ENCODE results near the gene SOD3.

Gene SOD3

GRCh38 chr4:24781999-24782745 is 13.2 kb upstream of the SOD3 start (continued):
- TF ChIP-seq PRDM4 (tag by site-specific recombination; IDR thresholded peaks at IDR 0.05), result 0 out of 2 replicates have a peak, but pooled peaks have one; percentile 12
- TF ChIP-seq WT1 (tag by site-specific recombination; IDR thresholded peaks at IDR 0.05), result 0 out of 2 replicates have a peak, but pooled peaks have one; percentile 24
- no peak for TF ChIP-seq ZNF561 (tag by site-specific recombination; IDR thresholded peaks at IDR 0.05; ENCODE audit: borderline replicate concordance)

- ChIA-PET CTCF (interaction anchor here (1.1 kb wide), 1 partner anchor 9 kb away, joined by 3 read pairs; no protein-coding TSS in a partner anchor), POLR2A (no interaction called here)
- H3K4me1 ChIP-seq (ENCODE audit: control insufficient read depth, insufficient read depth, low read length), result no peaks in the 10 kb centered on the region
- H3K36me3 ChIP-seq (ENCODE audit: control insufficient read depth in 2 of 2, insufficient read depth in 1 of 2, low read length in 2 of 2), result no peaks in the 10 kb centered on the region
- no peaks in the 10 kb centered on the region for H3K9me3 ChIP-seq (ENCODE audit: control insufficient read depth, insufficient read depth, low read depth, low read length)
- no peak for TF ChIP-seq ELK4 (IDR thresholded peaks at IDR 0.05; ENCODE audit: borderline replicate concordance, low read depth, low read length)
- peak; percentile 88 for TF ChIP-seq ZSCAN4 (tag by site-specific recombination; IDR thresholded peaks at IDR 0.05)
- H3K4me3 ChIP-seq (ENCODE audit: low read depth, low read length), result no peak overlapping the region
- H3K27ac ChIP-seq (ENCODE audit: extremely low read depth, low read depth, low read length), result no peak overlapping the region
These were observed 11.9 kb upstream of the SOD3 start for GRCh38 chr4:24783506-24783905.

- H3K27ac ChIP-seq (ENCODE audit: extremely low read depth, low read depth, low read length), result no peak overlapping the region
- POLR2A ChIA-PET, result no interaction called here
- no peak for TF ChIP-seq ZNF747 (tag by site-specific recombination; IDR thresholded peaks at IDR 0.05)
- no peak for TF ChIP-seq ZFP37 (tag by site-specific recombination; IDR thresholded peaks at IDR 0.05)
- TF ChIP-seq ZNF585B (tag by site-specific recombination; IDR thresholded peaks at IDR 0.05), result no peak
- no peak for TF ChIP-seq ZNF362 (tag by site-specific recombination; IDR thresholded peaks at IDR 0.05)
- no peak for TF ChIP-seq ZSCAN16 (tag by site-specific recombination; IDR thresholded peaks at IDR 0.05)
- no peak for TF ChIP-seq ZNF423 (tag by site-specific recombination; IDR thresholded peaks at IDR 0.05)
- TF ChIP-seq ZNF558 (tag by site-specific recombination; IDR thresholded peaks at IDR 0.05), result no peak
- TF ChIP-seq ZNF658 (tag by site-specific recombination; IDR thresholded peaks at IDR 0.05), result no peak
- TF ChIP-seq ZNF398 (tag by site-specific recombination; IDR thresholded peaks at IDR 0.05), result no peak
- no peak for TF ChIP-seq KLF1 (tag by site-specific recombination; IDR thresholded peaks at IDR 0.05)
- TF ChIP-seq CTCF (tag by site-specific recombination; IDR thresholded peaks at IDR 0.05), result no peak
- TF ChIP-seq PRDM6 (tag by site-specific recombination; IDR thresholded peaks at IDR 0.05), result no peak
- TF ChIP-seq ZNF23 (tag by site-specific recombination; IDR thresholded peaks at IDR 0.05; ENCODE audit: borderline replicate concordance), result no peak
- no peak for TF ChIP-seq ZBTB1 (tag by site-specific recombination; IDR thresholded peaks at IDR 0.05)
- TF ChIP-seq BCL11A (tag by site-specific recombination; IDR thresholded peaks at IDR 0.05; ENCODE audit: low read depth), result no peak
- TF ChIP-seq ZNF157 (tag by site-specific recombination; IDR thresholded peaks at IDR 0.05), result no peak
- H3K4me1 ChIP-seq (ENCODE audit: control insufficient read depth, insufficient read depth, low read length), result no peaks in the 10 kb centered on the region
- H3K36me3 ChIP-seq (ENCODE audit: control insufficient read depth in 2 of 2, insufficient read depth in 1 of 2, low read length in 2 of 2), result no peaks in the 10 kb centered on the region
- H3K9me3 ChIP-seq (ENCODE audit: control insufficient read depth, insufficient read depth, low read depth, low read length), result no peaks in the 10 kb centered on the region
- CTCF ChIA-PET, result no interaction called here
- no peak overlapping the region for H3K4me3 ChIP-seq (ENCODE audit: low read depth, low read length)
These were observed 4.3 kb upstream of the SOD3 start for GRCh38 chr4:24791043-24791442.

All from HEK293 (cell line).